CD4-positive, alpha-beta T cell treated with Interleukin-1 beta for 1 hour (primary cell): Measurements from ENCODE around the gene A1BG.

Experiments used
- DNase-seq, 2 donors: peaks; one replicate each; pipeline ENCODE4 v3.0.0-alpha.2; 2020 to 2022

Gene A1BG

GRCh38 chr19:58334691-58335249 is 18.5 kb downstream of the A1BG start:
- no peak for DNase-seq

GRCh38 chr19:58332697-58333096 is 20.6 kb downstream of the A1BG start:
- no peak for DNase-seq

- DNase-seq: no peak
Measured at GRCh38 chr19:58330458-58330857, 22.8 kb downstream of the A1BG start.

GRCh38 chr19:58328999-58329398 is 24.3 kb downstream of the A1BG start:
- DNase-seq: peak in 1 of 2 donors; percentile 17

- peak; percentile 91 for DNase-seq
Measured at GRCh38 chr19:58326914-58327726, 26.2 kb downstream of the A1BG start, which contains the start of gene ZSCAN22. TSS of gene ZSCAN22 (plus strand) at chr19:58326994. CDS start at chr19:58334803, 7,809 bp downstream.

GRCh38 chr19:58326501-58326913 is 26.8 kb downstream of the A1BG start:
- DNase-seq: no peak

GRCh38 chr19:58325311-58326022 is 27.8 kb downstream of the A1BG start:
- no peak for DNase-seq

GRCh38 chr19:58319241-58319640 is 34.1 kb downstream of the A1BG start:
- DNase-seq: no peak

GRCh38 chr19:58318297-58318696 is 35.0 kb downstream of the A1BG start:
- DNase-seq: no peak

- DNase-seq: no peak
Measured at GRCh38 chr19:58317476-58318072, 35.7 kb downstream of the A1BG start.

- DNase-seq: no peak
Measured at GRCh38 chr19:58315580-58315979, 37.7 kb downstream of the A1BG start.

GRCh38 chr19:58311345-58311865 is 41.9 kb downstream of the A1BG start:
- no peak for DNase-seq

- peak; percentile 2 to 24 for DNase-seq
Measured at GRCh38 chr19:58310685-58311084, 42.6 kb downstream of the A1BG start.

- no peak for DNase-seq
Measured at GRCh38 chr19:58307736-58308135, 45.6 kb downstream of the A1BG start.

- DNase-seq: peak in 1 of 2 donors; percentile 20
Measured at GRCh38 chr19:58305932-58306323, 47.4 kb downstream of the A1BG start.

GRCh38 chr19:58305065-58305931 is 48.0 kb downstream of the A1BG start, which contains the start of gene ERVK3-1:
TSS of gene ERVK3-1 (plus strand) at chr19:58305377. CDS start at chr19:58312169, 6,792 bp downstream.
- peak; percentile 96 to 97 for DNase-seq

- no peak for DNase-seq
Measured at GRCh38 chr19:58304748-58305064, 48.6 kb downstream of the A1BG start.

- no peak for DNase-seq
Measured at GRCh38 chr19:58304255-58304654, 49.0 kb downstream of the A1BG start.

- DNase-seq: no peak
Measured at GRCh38 chr19:58300620-58301019, 52.7 kb downstream of the A1BG start.

GRCh38 chr19:58296104-58296503 is 57.2 kb downstream of the A1BG start:
- no peak for DNase-seq
